ENCODE data around the gene CHL1. TPM values are rescaled to one million over a fixed set of nuclear protein-coding genes. Genes with fewer than 3 reads are reported as not detected.

The CHL1 gene
- total and polyA plus RNA-seq, 8 donors, result 0.23 to 3.4 (median 2.0) TPM

DNA sequence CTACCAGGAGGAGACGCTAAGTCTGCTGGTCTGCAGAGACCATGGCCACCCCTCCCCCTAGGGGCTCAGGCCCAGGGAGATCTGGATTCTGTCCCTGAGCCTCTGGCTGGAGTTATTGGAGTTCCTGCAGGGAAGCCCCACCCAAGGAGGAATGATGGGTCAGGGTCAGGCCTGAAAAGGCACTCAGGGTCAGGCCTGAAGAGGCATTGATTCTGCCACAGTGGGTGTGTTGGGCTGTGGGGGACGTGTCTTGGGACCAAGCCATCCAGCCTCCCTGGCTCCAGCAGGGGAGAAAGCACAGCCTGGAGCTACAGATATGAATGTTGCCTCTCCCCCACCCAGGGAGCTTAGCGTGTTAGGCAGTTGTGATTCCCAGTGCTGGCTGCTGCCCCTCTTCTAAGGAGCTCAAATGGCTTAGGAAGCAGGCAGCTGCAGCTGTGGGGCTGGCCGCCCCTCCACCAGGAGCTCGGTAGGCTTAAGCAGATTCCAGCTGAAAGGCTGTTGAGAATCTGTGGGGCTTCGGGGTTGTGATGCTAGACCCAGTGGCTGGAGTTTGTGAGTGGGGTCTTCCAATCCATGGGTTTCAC is 176.7 kb downstream of the CHL1 start:
- no peaks in the 10 kb centered on the region for H3K9me3 ChIP-seq
- WGBS, 2 donors, result 67 to 72% methylated on average over 6 of the region's 6 CpGs
- no peak overlapping the region for H3K4me3 ChIP-seq
- no peak for DNase-seq
- FAIRE-seq, result no peak
- TF ChIP-seq, protein P1, sequence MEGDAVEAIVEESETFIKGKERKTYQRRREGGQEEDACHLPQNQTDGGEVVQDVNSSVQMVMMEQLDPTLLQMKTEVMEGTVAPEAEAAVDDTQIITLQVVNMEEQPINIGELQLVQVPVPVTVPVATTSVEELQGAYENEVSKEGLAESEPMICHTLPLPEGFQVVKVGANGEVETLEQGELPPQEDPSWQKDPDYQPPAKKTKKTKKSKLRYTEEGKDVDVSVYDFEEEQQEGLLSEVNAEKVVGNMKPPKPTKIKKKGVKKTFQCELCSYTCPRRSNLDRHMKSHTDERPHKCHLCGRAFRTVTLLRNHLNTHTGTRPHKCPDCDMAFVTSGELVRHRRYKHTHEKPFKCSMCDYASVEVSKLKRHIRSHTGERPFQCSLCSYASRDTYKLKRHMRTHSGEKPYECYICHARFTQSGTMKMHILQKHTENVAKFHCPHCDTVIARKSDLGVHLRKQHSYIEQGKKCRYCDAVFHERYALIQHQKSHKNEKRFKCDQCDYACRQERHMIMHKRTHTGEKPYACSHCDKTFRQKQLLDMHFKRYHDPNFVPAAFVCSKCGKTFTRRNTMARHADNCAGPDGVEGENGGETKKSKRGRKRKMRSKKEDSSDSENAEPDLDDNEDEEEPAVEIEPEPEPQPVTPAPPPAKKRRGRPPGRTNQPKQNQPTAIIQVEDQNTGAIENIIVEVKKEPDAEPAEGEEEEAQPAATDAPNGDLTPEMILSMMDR (IDR thresholded peaks at IDR 0.05), result no peak
- peaks cover 0 to 5% (median 0%) of the 10 kb centered on the region in 4 donors for H3K27me3 ChIP-seq
- H3K27ac ChIP-seq, result no peak overlapping the region
- H3K4me1 ChIP-seq, result no peaks in the 10 kb centered on the region
- intact Hi-C loops (cut with DNase I), result no loop called here
- ATAC-seq, result no peak
- no peaks in the 10 kb centered on the region for H3K36me3 ChIP-seq

DNA sequence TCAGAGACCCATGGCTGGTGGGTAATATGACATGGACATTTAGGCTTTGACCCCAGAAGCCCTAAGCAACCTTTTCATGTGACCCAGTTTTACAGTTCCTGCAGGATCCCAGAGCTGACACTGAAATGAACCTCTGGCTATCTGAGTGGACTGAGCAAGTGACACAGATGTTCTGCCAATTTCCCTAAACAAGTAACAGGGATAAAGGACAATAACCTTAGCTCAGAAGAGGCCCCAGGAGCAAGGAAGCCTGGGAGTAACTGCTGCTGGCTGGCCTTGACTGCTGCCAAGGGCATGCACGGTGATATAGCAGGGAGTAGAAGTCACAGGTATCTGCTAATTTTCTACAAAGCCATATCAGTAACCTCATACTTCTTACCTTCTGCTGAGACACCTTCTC is 177.9 kb downstream of the CHL1 start:
- TF ChIP-seq, protein P1 (IDR thresholded peaks at IDR 0.05), result no peak
- Histone ChIP-seq H3K27me3 (peaks cover 0 to 5% (median 0%) of the 10 kb centered on the region in 4 donors), H3K4me1 (no peaks in the 10 kb centered on the region), H3K36me3 (no peaks in the 10 kb centered on the region), H3K4me3 (no peak overlapping the region), H3K27ac (no peak overlapping the region), H3K9me3 (no peaks in the 10 kb centered on the region)
- 28 to 33% methylated on average over 1 of the region's 1 CpG for WGBS, 2 donors
- ATAC-seq (no peak), DNase-seq (no peak), FAIRE-seq (no peak)
- intact Hi-C loops (cut with DNase I), result no loop called here

DNA sequence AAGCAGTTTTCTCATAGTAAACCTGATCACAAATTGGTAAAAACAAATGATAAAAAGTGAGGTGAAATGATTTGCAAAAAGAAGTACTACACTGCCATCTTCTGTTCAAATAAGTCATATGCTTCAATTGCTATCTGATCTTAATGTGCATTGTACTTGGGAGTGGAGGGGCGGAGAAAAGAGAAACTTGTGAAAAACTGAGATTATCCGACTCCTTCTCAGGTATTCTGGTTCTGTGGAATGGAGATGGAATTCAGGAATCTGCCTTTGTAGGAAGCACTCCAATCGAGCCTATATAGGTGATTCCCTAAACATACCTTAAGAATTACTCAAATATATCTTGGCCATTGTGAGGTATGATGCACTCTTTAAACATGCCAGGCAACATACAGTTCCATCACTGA is 180.6 kb downstream of the CHL1 start:
- TF ChIP-seq, protein P1 (IDR thresholded peaks at IDR 0.05), result peak in 2 of 4 donors; percentile 18 to 21
- no peak for DNase-seq
- Histone ChIP-seq H3K4me3 (no peak overlapping the region), H3K36me3 (no peaks in the 10 kb centered on the region), H3K4me1 (no peaks in the 10 kb centered on the region), H3K27ac (no peak overlapping the region), H3K27me3 (peaks cover 0 to 5% (median 0%) of the 10 kb centered on the region in 4 donors), H3K9me3 (no peaks in the 10 kb centered on the region)
- FAIRE-seq, result no peak
- intact Hi-C loops (cut with DNase I), result no loop called here
- ATAC-seq, result peak in 3 of 4 donors; percentile 51 to 68 (median 60)
- WGBS, 2 donors, result 4 to 6% methylated on average over 3 of the region's 3 CpGs

DNA sequence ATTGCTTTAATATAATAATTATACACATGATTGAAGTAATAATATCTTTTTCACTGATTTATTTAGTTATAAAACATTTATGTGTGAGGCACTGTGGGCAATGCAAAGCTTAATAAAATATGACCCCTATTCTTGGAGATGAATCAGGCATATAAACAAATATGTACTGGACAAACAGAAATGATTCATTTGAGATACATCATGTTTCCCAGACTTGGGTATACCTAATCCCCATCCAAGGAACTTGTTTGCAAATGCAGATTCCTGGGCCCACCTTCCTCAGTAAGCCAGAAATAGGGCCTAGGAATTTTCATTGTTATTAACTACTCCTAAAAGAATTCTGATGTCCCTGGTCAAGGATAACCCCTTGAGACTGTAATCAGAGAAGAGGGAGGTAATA is 184.2 kb downstream of the CHL1 start:
- no peak for FAIRE-seq

DNA sequence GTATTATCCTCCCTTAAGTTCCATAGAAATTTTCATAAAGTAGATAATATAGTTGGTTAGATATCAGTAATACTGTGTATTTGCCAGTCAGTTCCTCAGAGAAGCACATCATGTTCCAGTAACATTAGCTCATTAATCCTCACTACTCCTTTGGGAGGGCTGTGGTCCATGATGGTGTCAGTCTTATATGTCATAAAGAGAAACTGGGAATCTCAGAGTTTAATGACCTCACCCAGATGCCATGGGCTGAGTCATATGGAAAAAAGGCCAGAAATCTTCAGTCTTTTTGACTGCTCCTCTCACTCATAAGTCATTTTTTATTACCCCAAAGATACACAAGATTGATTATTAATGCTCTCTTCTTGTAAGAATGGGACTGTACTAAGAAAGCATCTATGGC is 188.6 kb downstream of the CHL1 start:
- no peak for ATAC-seq
- H3K27ac ChIP-seq, result no peak overlapping the region
- H3K9me3 ChIP-seq, result no peaks in the 10 kb centered on the region
- intact Hi-C loops (cut with DNase I), result no loop called here
- no peaks in the 10 kb centered on the region for H3K27me3 ChIP-seq
- no peaks in the 10 kb centered on the region for H3K4me1 ChIP-seq
- TF ChIP-seq, protein P1 (IDR thresholded peaks at IDR 0.05), result no peak
- H3K4me3 ChIP-seq, result no peak overlapping the region
- no peaks in the 10 kb centered on the region for H3K36me3 ChIP-seq
- DNase-seq, result no peak
- no peak for FAIRE-seq

More for the DNA sequence above, 184.2 kb downstream of the CHL1 start:
- Histone ChIP-seq H3K9me3 (no peaks in the 10 kb centered on the region), H3K36me3 (no peaks in the 10 kb centered on the region), H3K4me3 (no peak overlapping the region), H3K27me3 (peaks cover 0 to 5% (median 0%) of the 10 kb centered on the region in 4 donors), H3K27ac (no peak overlapping the region), H3K4me1 (no peaks in the 10 kb centered on the region)
- DNase-seq, result no peak
- ATAC-seq, result no peak
- TF ChIP-seq, protein P1 (IDR thresholded peaks at IDR 0.05), result no peak
- intact Hi-C loops (cut with DNase I), result no loop called here
